Neuronal stem cell (in vitro differentiated cells): Measurements from ENCODE around the gene SERPINB1.

Experiments used
- DNase-seq: peaks from one replicate; pipeline ENCODE4 v3.0.0-alpha.2; 2013; ENCODE audit warnings: low spot score
- H2AFZ ChIP-seq: one replicate; pipeline ENCODE4 v1.6.1; 2013; ENCODE audit warnings: mild to moderate bottlenecking, low read length, inconsistent platforms
- H2AK5ac ChIP-seq: 2 replicates; pipeline ENCODE4 v1.6.1; 2013; ENCODE audit warnings: low read depth, mild to moderate bottlenecking, inconsistent platforms, low read length, moderate library complexity, mixed read lengths
- H2BK120ac ChIP-seq: 2 replicates; pipeline ENCODE4 v1.6.1; 2013; ENCODE audit warnings: low read depth, mild to moderate bottlenecking, inconsistent platforms, low read length, moderate library complexity, mixed read lengths
- H2BK12ac ChIP-seq: one replicate; pipeline ENCODE4 v1.6.1; 2013; ENCODE audit warnings: low read length, inconsistent platforms
- H2BK15ac ChIP-seq: 2 replicates; pipeline ENCODE4 v1.6.1; 2013; ENCODE audit warnings: mild to moderate bottlenecking, low read length, inconsistent platforms, mixed read lengths
- H2BK5ac ChIP-seq: one replicate; pipeline ENCODE4 v1.6.1; 2013; ENCODE audit warnings: inconsistent platforms, mild to moderate bottlenecking, low read length, moderate library complexity
- H3K14ac ChIP-seq: one replicate; pipeline ENCODE4 v1.6.1; 2013; ENCODE audit warnings: low read length, inconsistent platforms
- H3K18ac ChIP-seq: 2 replicates; pipeline ENCODE4 v1.6.1; 2013; ENCODE audit warnings: low read length, inconsistent platforms
- H3K23ac ChIP-seq: 2 replicates; pipeline ENCODE4 v1.6.1; 2013; ENCODE audit warnings: low read depth, mild to moderate bottlenecking, mixed read lengths, low read length, inconsistent platforms; ENCODE audit not compliant: poor library complexity
- H3K27ac ChIP-seq: replicated peaks from 3 replicates; pipeline ENCODE4 v1.5.1; 2013; ENCODE audit warnings: low read length, inconsistent platforms
- H3K27me3 ChIP-seq, 3 experiments: 2 replicates each; pipeline ENCODE4 v1.6.1; 2013; ENCODE audit warnings: low read length in 3 of 3, mild to moderate bottlenecking in 2 of 3, inconsistent platforms in 1 of 3, low read depth in 1 of 3, mixed read lengths in 1 of 3, moderate library complexity in 1 of 3; ENCODE audit not compliant: control insufficient read depth in 3 of 3, insufficient read depth in 3 of 3
- H3K36me3 ChIP-seq, 2 donors: replicated peaks in 1 of 2; 2 replicates each; pipeline ENCODE4 v1.6.1; 2013; ENCODE audit warnings: low read length in 2 of 2; ENCODE audit not compliant: control insufficient read depth in 2 of 2, insufficient read depth in 2 of 2
- H3K4ac ChIP-seq: 2 replicates; pipeline ENCODE4 v1.6.1; 2013; ENCODE audit warnings: inconsistent platforms, mild to moderate bottlenecking, low read length, moderate library complexity
- H3K4me1 ChIP-seq, 2 donors: 1 replicate in 1 of 2; 2 replicates in 1 of 2; pipeline ENCODE4 v1.6.1; 2013; ENCODE audit warnings: low read length in 2 of 2, low read depth in 1 of 2; ENCODE audit not compliant: control insufficient read depth in 2 of 2, insufficient read depth in 1 of 2
- H3K4me2 ChIP-seq: one replicate; pipeline ENCODE4 v1.6.1; 2013; ENCODE audit warnings: mild to moderate bottlenecking, low read length, inconsistent platforms; ENCODE audit not compliant: insufficient read depth, poor library complexity, severe bottlenecking
- H3K4me3 ChIP-seq, 2 donors: 2 replicates each; pipeline ENCODE4 v1.5.1; 2013; ENCODE audit warnings: low read length in 2 of 2, mild to moderate bottlenecking in 2 of 2, inconsistent platforms in 1 of 2, moderate library complexity in 1 of 2
- H3K79me1 ChIP-seq: one replicate; pipeline ENCODE4 v1.6.1; 2013; ENCODE audit warnings: low read depth, mild to moderate bottlenecking, inconsistent platforms, low read length, moderate library complexity
- H3K9ac ChIP-seq: one replicate; pipeline ENCODE4 v1.6.1; 2013; ENCODE audit warnings: mild to moderate bottlenecking, low read depth, low read length, inconsistent platforms; ENCODE audit not compliant: poor library complexity
- H3K9me3 ChIP-seq, 2 donors: replicated peaks in 1 of 2; 2 replicates each; pipeline versions ENCODE3 to v1.6.1; 2013; ENCODE audit warnings: low read length in 2 of 2, mild to moderate bottlenecking in 2 of 2, inconsistent platforms in 1 of 2, low read depth in 1 of 2, mixed read lengths in 1 of 2, moderate library complexity in 1 of 2; ENCODE audit not compliant: control insufficient read depth in 2 of 2, insufficient read depth in 1 of 2
- H4K8ac ChIP-seq: one replicate; pipeline ENCODE4 v1.6.1; 2013; ENCODE audit warnings: low read depth, mild to moderate bottlenecking, inconsistent platforms, low read length, moderate library complexity
- H4K91ac ChIP-seq: one replicate; pipeline ENCODE4 v1.6.1; 2013; ENCODE audit warnings: low read length, low read depth, mild to moderate bottlenecking, inconsistent platforms; ENCODE audit not compliant: poor library complexity
- WGBS, 2 donors: extraction: QIAGEN DNeasy Blood & Tissue Kit; methylation state at CpG; one replicate each; pipeline ENCODE4 v1.1.7; 2013; ENCODE audit warnings: missing lambda C conversion rate in 2 of 2, mixed read lengths in 1 of 2; ENCODE audit not compliant: insufficient read length in 2 of 2, insufficient replicate concordance in 1 of 2; ENCODE audit errors: extremely low coverage in 2 of 2; 5-methylcytosine and 5-hydroxymethylcytosine counted together

Gene SERPINB1

GRCh38 chr6:2834262-2834661 is 7.4 kb downstream of the SERPINB1 start:
- H2BK120ac ChIP-seq: no peak overlapping the region
- H2AK5ac ChIP-seq: no peak overlapping the region
- H2BK5ac ChIP-seq: no peak overlapping the region
- H3K4me2 ChIP-seq: no peak overlapping the region
- no peak overlapping the region for H3K4ac ChIP-seq
- no peak overlapping the region for H3K23ac ChIP-seq
- no peaks in the 10 kb centered on the region for H3K9me3 ChIP-seq
- H3K18ac ChIP-seq: no peak overlapping the region
- no peaks in the 10 kb centered on the region for H3K4me1 ChIP-seq
- H3K27me3 ChIP-seq: no peaks in the 10 kb centered on the region
- no peak overlapping the region for H3K14ac ChIP-seq
- no peak overlapping the region for H2AFZ ChIP-seq
- H4K91ac ChIP-seq: no peak overlapping the region
- no peak overlapping the region for H3K9ac ChIP-seq
- no peak for DNase-seq
- no peak overlapping the region for H4K8ac ChIP-seq
- H3K4me3 ChIP-seq: no peak overlapping the region
- H3K36me3 ChIP-seq: peaks cover 0 to 4% of the 10 kb centered on the region in 2 donors
- H2BK12ac ChIP-seq: no peak overlapping the region
- H3K79me1 ChIP-seq: no peaks in the 10 kb centered on the region
- H2BK15ac ChIP-seq: no peak overlapping the region
- no peak overlapping the region for H3K27ac ChIP-seq

- Histone ChIP-seq H3K18ac (no peak overlapping the region), H2BK15ac (no peak overlapping the region), H2BK5ac (no peak overlapping the region), H2BK12ac (no peak overlapping the region), H2AK5ac (no peak overlapping the region), H3K4me2 (no peak overlapping the region), H4K8ac (no peak overlapping the region), H3K27me3 (no peaks in the 10 kb centered on the region), H3K23ac (no peak overlapping the region), H2BK120ac (no peak overlapping the region), H3K9ac (no peak overlapping the region), H3K9me3 (no peaks in the 10 kb centered on the region), H3K36me3 (peaks cover 0 to 2% of the 10 kb centered on the region in 2 donors), H3K14ac (no peak overlapping the region), H3K4me1 (no peaks in the 10 kb centered on the region), H4K91ac (no peak overlapping the region), H3K4me3 (no peak overlapping the region), H3K79me1 (no peaks in the 10 kb centered on the region), H3K27ac (no peak overlapping the region), H3K4ac (no peak overlapping the region), H2AFZ (no peak overlapping the region)
- no CpG with 5 or more reads among the region's 2 CpGs for WGBS, 2 donors
- no peak for DNase-seq
Measured at GRCh38 chr6:2831392-2831791, 10.3 kb downstream of the SERPINB1 start.

- no peaks in the 10 kb centered on the region for H3K36me3 ChIP-seq
- no peak overlapping the region for H2BK15ac ChIP-seq
- no peaks in the 10 kb centered on the region for H3K4me1 ChIP-seq
- H2BK120ac ChIP-seq: no peak overlapping the region
- H3K27ac ChIP-seq: no peak overlapping the region
- no peak overlapping the region for H2BK12ac ChIP-seq
- H4K8ac ChIP-seq: no peak overlapping the region
- H2AK5ac ChIP-seq: no peak overlapping the region
- H3K4me3 ChIP-seq: no peak overlapping the region
- H3K79me1 ChIP-seq: no peaks in the 10 kb centered on the region
- H3K14ac ChIP-seq: no peak overlapping the region
- no peak for DNase-seq
- no peak overlapping the region for H2AFZ ChIP-seq
- H3K4ac ChIP-seq: no peak overlapping the region
- no peak overlapping the region for H3K18ac ChIP-seq
- no peak overlapping the region for H3K4me2 ChIP-seq
- no peak overlapping the region for H3K9ac ChIP-seq
- no peak overlapping the region for H2BK5ac ChIP-seq
- no peaks in the 10 kb centered on the region for H3K27me3 ChIP-seq
- no peak overlapping the region for H3K23ac ChIP-seq
- H4K91ac ChIP-seq: no peak overlapping the region
- H3K9me3 ChIP-seq: no peaks in the 10 kb centered on the region
- no CpG with 5 or more reads among the region's 3 CpGs for WGBS, 2 donors
Measured at GRCh38 chr6:2830183-2830582, 11.5 kb downstream of the SERPINB1 start.

GRCh38 chr6:2829253-2829652 is 12.4 kb downstream of the SERPINB1 start:
- Histone ChIP-seq H3K4me1 (no peaks in the 10 kb centered on the region), H4K91ac (no peak overlapping the region), H3K14ac (no peak overlapping the region), H3K23ac (no peak overlapping the region), H2BK12ac (no peak overlapping the region), H3K4me2 (no peak overlapping the region), H2AK5ac (no peak overlapping the region), H3K18ac (no peak overlapping the region), H3K4ac (no peak overlapping the region), H2BK5ac (no peak overlapping the region), H3K79me1 (no peaks in the 10 kb centered on the region), H2BK15ac (no peak overlapping the region), H2AFZ (no peak overlapping the region), H2BK120ac (no peak overlapping the region), H4K8ac (no peak overlapping the region), H3K4me3 (no peak overlapping the region), H3K9ac (no peak overlapping the region), H3K27ac (no peak overlapping the region), H3K9me3 (no peaks in the 10 kb centered on the region), H3K36me3 (no peaks in the 10 kb centered on the region), H3K27me3 (no peaks in the 10 kb centered on the region)
- no CpG with 5 or more reads among the region's 2 CpGs for WGBS, 2 donors
- no peak for DNase-seq
